ENCODE measurements around the gene NUDT22.

- TF ChIP-seq EZH2 (IDR thresholded peaks at IDR 0.05; ENCODE audit: borderline replicate concordance, low read length) (no peak), CTCF (IDR thresholded peaks at IDR 0.05; ENCODE audit: low read length) (no peak)
Measured at GRCh38 chr11:64220798-64221197, 5.3 kb upstream of the NUDT22 start.

All from OCI-LY1 (cell line).